ENCODE results near the gene RAB30. TPM values are rescaled to one million over a fixed set of nuclear protein-coding genes. Genes with fewer than 3 reads are reported as not detected.

Gene RAB30
- total and polyA plus RNA-seq, 9 donors: 6.8 to 30.4 (median 22.7) TPM

DNA sequence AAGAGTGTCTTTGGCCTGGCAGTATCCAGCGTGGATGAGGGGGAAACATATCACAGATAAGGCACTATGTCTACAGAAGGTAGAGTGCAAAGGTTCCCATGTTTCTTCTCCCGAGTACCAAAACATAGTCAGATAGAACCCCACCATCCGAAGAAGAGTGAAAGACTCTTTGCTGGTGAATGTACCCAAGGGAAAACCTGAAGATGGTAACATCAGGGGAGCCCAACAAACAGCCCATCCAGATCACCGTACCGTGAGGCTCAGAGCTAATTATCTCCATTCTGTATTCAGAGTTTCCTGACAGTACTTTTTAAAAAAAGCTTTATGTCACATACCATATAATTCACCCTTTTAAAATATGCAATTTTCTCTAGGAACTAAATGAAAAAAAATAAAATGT lies 44.4 kb downstream of the RAB30 start:
- H3K27ac ChIP-seq: no peak overlapping the region
- intact Hi-C loops (cut with DNase I): no loop called here
- H3K9me3 ChIP-seq: no peaks in the 10 kb centered on the region
- no peak for DNase-seq
- H3K4me3 ChIP-seq: no peak overlapping the region
- peaks cover 13% of the 10 kb centered on the region for H3K4me1 ChIP-seq (ENCODE audit: insufficient read depth)
- TF ChIP-seq POLR2A (IDR thresholded peaks at IDR 0.05) (no peak), EP300 (IDR thresholded peaks at IDR 0.05) (no peak)
- TF ChIP-seq, protein P1, sequence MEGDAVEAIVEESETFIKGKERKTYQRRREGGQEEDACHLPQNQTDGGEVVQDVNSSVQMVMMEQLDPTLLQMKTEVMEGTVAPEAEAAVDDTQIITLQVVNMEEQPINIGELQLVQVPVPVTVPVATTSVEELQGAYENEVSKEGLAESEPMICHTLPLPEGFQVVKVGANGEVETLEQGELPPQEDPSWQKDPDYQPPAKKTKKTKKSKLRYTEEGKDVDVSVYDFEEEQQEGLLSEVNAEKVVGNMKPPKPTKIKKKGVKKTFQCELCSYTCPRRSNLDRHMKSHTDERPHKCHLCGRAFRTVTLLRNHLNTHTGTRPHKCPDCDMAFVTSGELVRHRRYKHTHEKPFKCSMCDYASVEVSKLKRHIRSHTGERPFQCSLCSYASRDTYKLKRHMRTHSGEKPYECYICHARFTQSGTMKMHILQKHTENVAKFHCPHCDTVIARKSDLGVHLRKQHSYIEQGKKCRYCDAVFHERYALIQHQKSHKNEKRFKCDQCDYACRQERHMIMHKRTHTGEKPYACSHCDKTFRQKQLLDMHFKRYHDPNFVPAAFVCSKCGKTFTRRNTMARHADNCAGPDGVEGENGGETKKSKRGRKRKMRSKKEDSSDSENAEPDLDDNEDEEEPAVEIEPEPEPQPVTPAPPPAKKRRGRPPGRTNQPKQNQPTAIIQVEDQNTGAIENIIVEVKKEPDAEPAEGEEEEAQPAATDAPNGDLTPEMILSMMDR (IDR thresholded peaks at IDR 0.05): no peak
- H3K36me3 ChIP-seq: no peaks in the 10 kb centered on the region
- 84 to 89% (median 87%) methylated on average over 5 of the region's 5 CpGs for WGBS, 3 donors
- H3K27me3 ChIP-seq: no peaks in the 10 kb centered on the region

DNA sequence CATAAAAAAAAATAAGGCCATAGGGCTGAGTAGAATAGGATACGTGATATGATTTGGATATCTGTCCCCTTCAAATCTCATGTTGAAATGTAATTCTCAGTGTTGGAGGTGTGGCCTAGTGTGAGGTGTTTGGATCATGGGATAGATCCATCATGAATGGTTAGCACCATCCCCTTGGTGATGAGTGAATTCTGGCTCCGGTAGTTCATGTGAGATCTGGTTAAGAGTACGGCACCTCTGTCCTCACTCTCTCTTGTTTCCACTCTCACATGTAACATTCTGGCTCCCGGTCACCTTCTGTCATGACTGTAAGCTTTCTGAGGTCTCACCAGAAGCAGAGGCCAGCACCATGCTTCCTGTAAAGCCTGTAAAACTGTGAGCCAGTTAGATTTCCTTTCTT lies 45.5 kb downstream of the RAB30 start:
- no peak for DNase-seq
- H3K27me3 ChIP-seq: no peaks in the 10 kb centered on the region
- WGBS, 3 donors: 98 to 99% (median 98%) methylated on average over 4 of the region's 4 CpGs
- no peaks in the 10 kb centered on the region for H3K36me3 ChIP-seq
- peaks cover 9% of the 10 kb centered on the region for H3K4me1 ChIP-seq (ENCODE audit: insufficient read depth)
- no peak overlapping the region for H3K4me3 ChIP-seq
- H3K9me3 ChIP-seq: no peaks in the 10 kb centered on the region
- no peak for TF ChIP-seq EP300 (IDR thresholded peaks at IDR 0.05)
- intact Hi-C loops (cut with DNase I): no loop called here
- H3K27ac ChIP-seq: no peak overlapping the region

DNA sequence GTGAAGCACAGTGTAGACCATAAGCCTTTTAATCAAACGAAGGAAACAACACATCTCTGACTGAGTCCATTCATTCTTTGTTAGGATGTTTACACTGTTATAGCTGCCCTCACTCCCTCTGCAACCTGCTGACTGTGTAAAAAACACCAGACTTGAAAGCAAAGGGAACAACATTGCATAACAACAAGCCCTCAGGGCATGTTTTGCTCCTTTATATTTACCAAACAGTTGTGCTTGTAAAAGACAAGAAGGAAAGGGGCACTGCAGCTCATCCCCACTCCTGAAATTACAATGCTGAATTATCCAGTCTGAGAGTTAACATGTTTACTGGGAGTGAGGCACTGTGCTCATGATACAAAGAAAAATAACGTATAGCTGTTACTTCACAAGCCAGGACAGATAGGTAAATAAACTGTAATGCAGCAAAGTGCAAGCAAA lies 46.4 kb downstream of the RAB30 start:
- Histone ChIP-seq H3K27me3 (no peaks in the 10 kb centered on the region), H3K9me3 (no peaks in the 10 kb centered on the region), H3K36me3 (no peaks in the 10 kb centered on the region), H3K4me1 (ENCODE audit: insufficient read depth) (peaks cover 10% of the 10 kb centered on the region), H3K4me3 (no peak overlapping the region), H3K27ac (no peak overlapping the region)
- DNase-seq: no peak
- intact Hi-C loops (cut with DNase I): no loop called here
- TF ChIP-seq POLR2A (IDR thresholded peaks at IDR 0.05) (no peak), EP300 (IDR thresholded peaks at IDR 0.05) (no peak)
- TF ChIP-seq, protein P1 (IDR thresholded peaks at IDR 0.05): no peak
- 9 to 25% (median 12%) methylated on average over 2 of the region's 2 CpGs for WGBS, 3 donors

GRCh38 chr11:83024270-83024854 lies 47.3 kb downstream of the RAB30 start:
- H3K27me3 ChIP-seq: no peaks in the 10 kb centered on the region
- H3K4me3 ChIP-seq: no peak overlapping the region
- TF ChIP-seq, protein P1 (IDR thresholded peaks at IDR 0.05): no peak
- no peak for TF ChIP-seq POLR2A (IDR thresholded peaks at IDR 0.05)
- no peak for TF ChIP-seq EP300 (IDR thresholded peaks at IDR 0.05)
- H3K4me1 ChIP-seq (ENCODE audit: insufficient read depth): peaks cover 12% of the 10 kb centered on the region
- H3K27ac ChIP-seq: no peak overlapping the region
- 89 to 95% (median 94%) methylated on average over 3 of the region's 3 CpGs for whole genome bisulfite sequencing, 3 donors
- DNase-seq: no peak
- intact Hi-C loops (cut with DNase I): no loop called here
- H3K36me3 ChIP-seq: no peaks in the 10 kb centered on the region
- no peaks in the 10 kb centered on the region for H3K9me3 ChIP-seq

GRCh38 chr11:83023410-83023809 lies 48.3 kb downstream of the RAB30 start:
- H3K4me3 ChIP-seq: no peak overlapping the region
- no peaks in the 10 kb centered on the region for H3K27me3 ChIP-seq
- peaks cover 12% of the 10 kb centered on the region for H3K4me1 ChIP-seq (ENCODE audit: insufficient read depth)
- DNase-seq: no peak
- intact Hi-C loops (cut with DNase I): no loop called here
- no peaks in the 10 kb centered on the region for H3K36me3 ChIP-seq
- no peaks in the 10 kb centered on the region for H3K9me3 ChIP-seq
- TF ChIP-seq EP300 (IDR thresholded peaks at IDR 0.05) (no peak), POLR2A (IDR thresholded peaks at IDR 0.05) (no peak)
- TF ChIP-seq, protein P1 (IDR thresholded peaks at IDR 0.05): no peak
- H3K27ac ChIP-seq: no peak overlapping the region
- WGBS, 3 donors: 84 to 91% (median 88%) methylated on average over 4 of the region's 4 CpGs
